Stimulated activated CD8-positive, alpha-beta memory T cell treated with anti-CD3 and anti-CD28 coated beads, Interleukin-12 subunit alpha, Interleukin-12 subunit beta, amount 100 ng/mL, for 24 hours (primary cell): ENCODE results near the gene SLC38A3.
A peak's percentile ranks its signal among the peaks of the same experiment; 100 is the strongest.
"Not testable (repeated sequence)": the region's sequence is repeated elsewhere in the genome, so short reads cannot be mapped to it uniquely, and the experiment has no call there.

ENCODE experiments used
- DNase-seq: peaks from one replicate; pipeline ENCODE4 v3.0.0-alpha.2; 2020; ENCODE audit errors: extremely low read depth

SLC38A3 gene

GRCh38 chr3:50250514-50250913 is 45.4 kb downstream of the SLC38A3 start:
- DNase-seq: no peak

- DNase-seq: no peak
Measured at GRCh38 chr3:50251220-50251619, 46.1 kb downstream of the SLC38A3 start.

GRCh38 chr3:50254577-50255250 is 49.6 kb downstream of the SLC38A3 start:
- no peak for DNase-seq

- no peak for DNase-seq
Measured at GRCh38 chr3:50255251-50255615, 50.2 kb downstream of the SLC38A3 start.

- DNase-seq: no peak
Measured at GRCh38 chr3:50256978-50257890, 52.2 kb downstream of the SLC38A3 start.

GRCh38 chr3:50258029-50258680 is 53.1 kb downstream of the SLC38A3 start:
- DNase-seq: no peak

GRCh38 chr3:50258979-50259378 is 53.9 kb downstream of the SLC38A3 start:
- DNase-seq: no peak

GRCh38 chr3:50259432-50260026 is 54.5 kb downstream of the SLC38A3 start:
- DNase-seq: no peak

GRCh38 chr3:50260027-50260941 is 55.2 kb downstream of the SLC38A3 start:
- peak; percentile 58 for DNase-seq

GRCh38 chr3:50260942-50261441 is 55.9 kb downstream of the SLC38A3 start:
- no peak for DNase-seq

- no peak for DNase-seq
Measured at GRCh38 chr3:50261505-50261904, 56.4 kb downstream of the SLC38A3 start.

- not testable (repeated sequence) for DNase-seq
Measured at GRCh38 chr3:50262200-50262599, 57.1 kb downstream of the SLC38A3 start.

GRCh38 chr3:50262778-50263177 is 57.7 kb downstream of the SLC38A3 start:
- DNase-seq: no peak

GRCh38 chr3:50263478-50264382 is 58.7 kb downstream of the SLC38A3 start:
- no peak for DNase-seq

GRCh38 chr3:50264383-50264963 is 59.4 kb downstream of the SLC38A3 start:
- DNase-seq: no peak

- no peak for DNase-seq
Measured at GRCh38 chr3:50264964-50265485, 60.0 kb downstream of the SLC38A3 start.

- DNase-seq: no peak
Measured at GRCh38 chr3:50265571-50265970, 60.5 kb downstream of the SLC38A3 start.

- no peak for DNase-seq
Measured at GRCh38 chr3:50266017-50266416, 60.9 kb downstream of the SLC38A3 start.

GRCh38 chr3:50266836-50267235 is 61.8 kb downstream of the SLC38A3 start:
- DNase-seq: no peak
